Panc1 (cell line): ENCODE results near the gene PNPLA8. TPM values are rescaled to one million over a fixed set of nuclear protein-coding genes. Genes with fewer than 3 reads are reported as not detected.

Source experiments
- ATAC-seq: fragments of 200-7000 bp; cut with Tn5 transposase; 2 replicates; pipeline ENCODE4 v1.9.1; 2020; ENCODE audit warnings: mild to moderate bottlenecking, moderate library complexity
- BruUV-seq: library from RNA; stranded (reverse); fragments of 400-500 nt; replicated peaks from 2 replicates; lab custom pipeline; 2021; lab: Mats Ljungman, UMichigan
- CTCF ChIA-PET: fragments of 300-600 bp; sonication (Branson Sonifier 250); formaldehyde crosslinking; loops from one replicate; lab custom pipeline; 2022; ENCODE audit warnings: antibody characterized with exemption; lab: Charles Lee
- POLR2A ChIA-PET: fragments of 300-600 bp; sonication (Branson Sonifier 250); formaldehyde crosslinking; loops from one replicate; lab custom pipeline; 2022; ENCODE audit warnings: antibody characterized with exemption; lab: Charles Lee
- DNase-seq: peaks from one replicate; pipeline ENCODE4 v3.0.0-alpha.2; 2010; ENCODE audit warnings: low read depth, low spot score
- H3K27ac ChIP-seq: 2 replicates; pipeline ENCODE4 v1.5.1; 2011; ENCODE audit warnings: mild to moderate bottlenecking, low read length, inconsistent platforms
- H3K27me3 ChIP-seq: fragments of 200-500 bp; sonication (Bioruptor generic); 2 replicates; pipeline ENCODE4 v1.6.0; 2014; ENCODE audit warnings: low read length, inconsistent platforms; ENCODE audit not compliant: control insufficient read depth, insufficient read depth
- H3K36me3 ChIP-seq: fragments of 200-500 bp; sonication (Bioruptor generic); 2 replicates; pipeline ENCODE4 v1.5.1; 2014; ENCODE audit warnings: inconsistent platforms, mild to moderate bottlenecking, low read length, moderate library complexity; ENCODE audit not compliant: control insufficient read depth, insufficient read depth
- H3K4me1 ChIP-seq: 2 replicates; pipeline ENCODE4 v1.5.1; 2011; ENCODE audit warnings: inconsistent platforms, mild to moderate bottlenecking, low read length, moderate library complexity; ENCODE audit not compliant: control insufficient read depth, insufficient read depth
- H3K4me3 ChIP-seq, 2 experiments: 2 replicates each; pipeline ENCODE4 v1.5.1; 2011 to 2012; ENCODE audit warnings: low read depth in 2 of 2, low read length in 2 of 2, mild to moderate bottlenecking in 2 of 2, inconsistent platforms in 1 of 2, moderate library complexity in 1 of 2
- H3K9me3 ChIP-seq: fragments of 200-500 bp; sonication (Bioruptor generic); 2 replicates; pipeline ENCODE4 v1.5.1; 2014; ENCODE audit warnings: low read depth, mild to moderate bottlenecking, inconsistent platforms, low read length, moderate library complexity; ENCODE audit not compliant: control insufficient read depth, insufficient read depth
- CTCF ChIP-seq: fragments of 450-650 bp; IDR thresholded peaks from 2 replicates; pipeline ENCODE4 v1.5.1; 2017; ENCODE audit warnings: mild to moderate bottlenecking
- POLR2AphosphoS5 ChIP-seq: IDR thresholded peaks from 2 replicates; pipeline ENCODE4 v1.6.1; 2012; ENCODE audit warnings: mild to moderate bottlenecking, low read depth, low read length, moderate library complexity
- REST ChIP-seq, 2 experiments: IDR thresholded peaks; 2 replicates each; pipeline ENCODE4 v1.6.1; 2011 to 2012; ENCODE audit warnings: low read depth in 2 of 2, control low read depth in 1 of 2, low read length in 1 of 2, mild to moderate bottlenecking in 1 of 2, moderate library complexity in 1 of 2; ENCODE audit not compliant: insufficient read depth in 1 of 2
- SIN3A ChIP-seq: IDR thresholded peaks from 2 replicates; pipeline ENCODE4 v1.6.1; 2012; ENCODE audit warnings: low read depth, mild to moderate bottlenecking, low read length, moderate library complexity, borderline replicate concordance; ENCODE audit not compliant: insufficient read depth
- TCF7L2 ChIP-seq: IDR thresholded peaks from 2 replicates; pipeline ENCODE4 v1.6.1; 2011; ENCODE audit warnings: mild to moderate bottlenecking, low read depth, low read length, inconsistent platforms
- in situ Hi-C: cut with HindIII; loops from 2 replicates; pipeline ENCODE4 v1.10.0; 2016; ENCODE audit warnings: low sequenced_read_pairs, low pct_unique_long_range_greater_than_20kb
- intact Hi-C: fragments of 100-400 bp; cut with micrococcal nuclease; formaldehyde crosslinking; loops from one replicate; pipeline ENCODE4 v1.10.0; 2022; ENCODE audit not compliant: unreplicated experiment
- total RNA-seq: library from RNA; stranded (reverse); gene quantifications from one replicate; pipeline ENCODE4 v1.2.1, GENCODE V29; 2021; ENCODE audit not compliant: unreplicated experiment

The PNPLA8 gene
- total RNA-seq, 1 experiment from 2014 or later = 18.1 TPM

GRCh38 chr7:108441392-108441955, 84.5 kb downstream of the PNPLA8 start:
- Histone ChIP-seq H3K4me1 (no peaks in the 10 kb centered on the region), H3K27ac (no peak overlapping the region), H3K27me3 (peaks cover 7% of the 10 kb centered on the region; the same call in 1 of the 2 replicates), H3K9me3 (no peaks in the 10 kb centered on the region), H3K4me3 (no peak overlapping the region), H3K36me3 (no peaks in the 10 kb centered on the region)
- ATAC-seq (no peak), DNase-seq (no peak)
- TF ChIP-seq REST (IDR thresholded peaks at IDR 0.05; ENCODE audit: insufficient read depth in 1 of 2, low read depth in 2 of 2, low read length in 1 of 2) (no peak), SIN3A (no peak), TCF7L2 (no peak), POLR2AphosphoS5 (no peak), CTCF (no peak)
- ChIA-PET CTCF (no interaction called here), POLR2A (no interaction called here)
- in situ Hi-C loops = no loop called here
- no TSS peak for BruUV-seq
- intact Hi-C loops = no loop called here

DNA sequence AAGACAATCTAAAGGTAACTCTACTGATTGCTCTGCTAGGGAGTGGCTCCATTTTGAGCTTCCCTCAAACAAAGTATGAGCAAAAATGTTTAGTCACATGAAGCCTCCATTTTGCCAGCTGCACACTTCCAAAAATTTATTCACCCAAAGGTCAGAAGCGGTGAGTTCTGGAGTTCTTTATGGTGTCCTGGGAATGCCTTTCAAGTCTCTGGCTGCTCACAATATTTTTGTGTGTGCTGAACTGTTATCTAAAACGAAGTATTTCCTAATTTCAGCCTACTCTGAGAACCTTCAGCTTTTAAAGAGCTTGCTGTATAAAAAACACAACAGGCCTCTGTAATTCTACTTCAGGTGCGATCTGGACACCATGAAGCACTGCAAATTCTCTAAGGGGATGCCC, 85.3 kb downstream of the PNPLA8 start:
- Histone ChIP-seq H3K27ac (no peak overlapping the region), H3K4me1 (no peaks in the 10 kb centered on the region), H3K4me3 (no peak overlapping the region), H3K27me3 (peaks cover 4% of the 10 kb centered on the region; the same call in 1 of the 2 replicates), H3K9me3 (no peaks in the 10 kb centered on the region), H3K36me3 (no peaks in the 10 kb centered on the region)
- ChIA-PET POLR2A (no interaction called here), CTCF (no interaction called here)
- no TSS peak for BruUV-seq
- ATAC-seq (no peak), DNase-seq (no peak)
- intact Hi-C loops (no loop called here), in situ Hi-C loops (no loop called here)
- TF ChIP-seq SIN3A = no peak

DNA sequence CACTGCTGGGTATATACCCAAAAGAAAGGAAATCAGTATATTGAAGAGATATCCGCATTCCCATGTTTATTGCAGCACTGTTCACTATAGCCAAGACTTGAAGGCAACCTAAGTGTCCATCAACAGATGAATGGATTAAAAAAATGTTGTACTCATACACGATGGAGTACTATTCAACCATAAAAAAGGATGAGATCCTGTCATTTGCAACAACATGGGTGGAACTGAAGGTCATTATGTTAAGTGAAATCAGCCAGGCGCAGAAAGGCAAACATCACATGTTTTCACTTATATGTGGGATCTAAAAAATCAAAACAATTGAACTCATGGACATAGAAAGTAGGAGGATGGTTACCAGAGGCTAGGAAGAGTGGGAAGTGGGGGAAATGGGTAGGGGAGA, 89.0 kb downstream of the PNPLA8 start:
- no peak for TF ChIP-seq POLR2AphosphoS5
- TF ChIP-seq SIN3A = no peak
- TF ChIP-seq REST (IDR thresholded peaks at IDR 0.05; ENCODE audit: insufficient read depth in 1 of 2, low read depth in 2 of 2, low read length in 1 of 2) = no peak
- no peak for TF ChIP-seq CTCF
- no peak for TF ChIP-seq TCF7L2
- DNase-seq = no peak
- in situ Hi-C loops = no loop called here
- Histone ChIP-seq H3K4me1 (no peaks in the 10 kb centered on the region), H3K4me3 (no peak overlapping the region), H3K27ac (no peak overlapping the region), H3K36me3 (no peaks in the 10 kb centered on the region), H3K27me3 (peaks cover 4% of the 10 kb centered on the region; the same call in 1 of the 2 replicates), H3K9me3 (no peaks in the 10 kb centered on the region)
- intact Hi-C loops = no loop called here
- CTCF ChIA-PET = no interaction called here
- BruUV-seq = no TSS peak
- POLR2A ChIA-PET = no interaction called here
- no peak for ATAC-seq
